GM23248 (cell line): Measurements from ENCODE around the gene ABCC3. TPM values are rescaled to one million over a fixed set of nuclear protein-coding genes. Genes with fewer than 3 reads are reported as not detected.

Experiments used
- DNase-seq: peaks from one replicate; pipeline ENCODE4 v3.0.0-alpha.2; 2015
- H2AFZ ChIP-seq: fragments of 200-600 bp; sonication (generic); 2 replicates; pipeline ENCODE4 v1.6.1; 2016; ENCODE audit warnings: antibody characterized with exemption
- H3F3A ChIP-seq: fragments of 200-600 bp; sonication (generic); 2 replicates; pipeline ENCODE4 v1.6.1; 2016; ENCODE audit warnings: mild to moderate bottlenecking, antibody characterized with exemption, mixed run types; ENCODE audit not compliant: insufficient read depth
- H3K27ac ChIP-seq: fragments of 200-600 bp; sonication (generic); 2 replicates; pipeline ENCODE4 v1.5.1; 2016; ENCODE audit warnings: mild to moderate bottlenecking
- H3K27me3 ChIP-seq: fragments of 200-600 bp; sonication (generic); replicated peaks from 2 replicates; pipeline ENCODE4 v1.6.1; 2016; ENCODE audit warnings: mild to moderate bottlenecking; ENCODE audit not compliant: insufficient read depth
- H3K36me3 ChIP-seq: fragments of 200-600 bp; sonication (generic); 2 replicates; pipeline ENCODE4 v1.6.1; 2016; ENCODE audit warnings: low read depth, mild to moderate bottlenecking
- H3K4me1 ChIP-seq: fragments of 200-600 bp; sonication (generic); 2 replicates; pipeline ENCODE4 v1.6.1; 2016; ENCODE audit warnings: mild to moderate bottlenecking; ENCODE audit not compliant: insufficient read depth
- H3K4me2 ChIP-seq: fragments of 200-600 bp; sonication (generic); one replicate; pipeline ENCODE4 v1.6.1; 2016; ENCODE audit warnings: mild to moderate bottlenecking; ENCODE audit not compliant: unreplicated experiment
- H3K4me3 ChIP-seq: fragments of 200-600 bp; sonication (generic); 2 replicates; pipeline ENCODE4 v1.5.1; 2016; ENCODE audit warnings: mild to moderate bottlenecking
- H3K79me2 ChIP-seq: fragments of 200-600 bp; sonication (generic); 2 replicates; pipeline ENCODE4 v1.6.1; 2016; ENCODE audit warnings: mild to moderate bottlenecking; ENCODE audit not compliant: insufficient read depth
- H3K9ac ChIP-seq: fragments of 200-600 bp; sonication (generic); 2 replicates; pipeline ENCODE4 v1.6.1; 2016; ENCODE audit warnings: mild to moderate bottlenecking
- H3K9me2 ChIP-seq: fragments of 200-600 bp; sonication (generic); 2 replicates; pipeline ENCODE4 v1.6.1; 2016; ENCODE audit warnings: mixed run types, mild to moderate bottlenecking, moderate library complexity; ENCODE audit not compliant: insufficient read depth
- H3K9me3 ChIP-seq: fragments of 200-600 bp; sonication (generic); one replicate; pipeline ENCODE4 v1.6.1; 2017; ENCODE audit warnings: low read depth
- H4K20me1 ChIP-seq: fragments of 200-600 bp; sonication (generic); 2 replicates; pipeline ENCODE4 v1.6.0; 2016; ENCODE audit not compliant: insufficient read depth
- EZH2 ChIP-seq: fragments of 200-600 bp; sonication (generic); IDR thresholded peaks from 2 replicates; pipeline ENCODE4 v1.6.1; 2018; ENCODE audit warnings: antibody characterized with exemption, mild to moderate bottlenecking; ENCODE audit not compliant: insufficient read depth, poor library complexity, severe bottlenecking
- EZH2phosphoT487 ChIP-seq: fragments of 200-600 bp; sonication (generic); IDR thresholded peaks from 2 replicates; pipeline ENCODE4 v1.6.1; 2018; ENCODE audit warnings: antibody characterized with exemption, moderate library complexity, mild to moderate bottlenecking, low read depth; ENCODE audit not compliant: insufficient read depth
- WGBS, 2 experiments: methylation state at CpG; one replicate each; pipeline ENCODE4 v1.1.6; 2015 to 2017; ENCODE audit warnings: low lambda C conversion rate in 2 of 2, low coverage in 1 of 2; ENCODE audit errors: missing lambda C conversion rate in 2 of 2; 5-methylcytosine and 5-hydroxymethylcytosine counted together
- in situ Hi-C: fragments of 300-500 bp; cut with MboI; formaldehyde crosslinking; loops from 2 replicates; pipeline ENCODE4 v1.15.0; 2020
- polyA plus RNA-seq: library from polyadenylated mRNA; unstranded; fragments of >200 nt; fragmentation: Nextera tagmentation; extraction: Ambion mirVana; gene quantifications from 2 replicates; pipeline ENCODE4 v1.2.1, GENCODE V29; 2016
- total RNA-seq: library from RNA; depleted of rRNA; stranded (reverse); fragments of >200 nt; shearing (Covaris generic); gene quantifications from 2 replicates; pipeline ENCODE4 v1.2.3, GENCODE V29; 2014

Gene ABCC3
- total and polyA plus RNA-seq, 2 experiments from 2014 or later, result 32.0 to 38.5 TPM

DNA sequence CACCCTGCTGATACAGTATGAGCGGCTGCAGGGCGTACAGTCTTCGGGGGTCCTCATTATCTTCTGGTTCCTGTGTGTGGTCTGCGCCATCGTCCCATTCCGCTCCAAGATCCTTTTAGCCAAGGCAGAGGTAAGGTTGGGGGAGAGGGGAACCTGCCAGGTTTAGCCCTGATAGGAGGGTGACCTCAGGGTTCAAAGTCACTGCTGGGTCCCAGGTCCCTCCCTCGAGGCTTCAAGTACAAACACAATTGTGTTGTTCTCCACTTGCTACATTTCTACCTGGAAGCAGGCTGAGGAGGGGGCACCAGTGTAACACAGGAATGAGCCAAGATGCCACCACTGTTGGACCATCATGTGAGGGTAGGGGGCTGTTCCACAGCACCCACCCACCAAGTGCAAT lies 22.4 kb downstream of the ABCC3 start:
- no peak overlapping the region for H3K27ac ChIP-seq
- DNase-seq, result no peak
- 92 to 96% methylated on average over 7 of the region's 7 CpGs for WGBS, 2 experiments
- no peaks in the 10 kb centered on the region for H4K20me1 ChIP-seq
- H3K9me3 ChIP-seq, result no peaks in the 10 kb centered on the region
- no peak overlapping the region for H3K4me3 ChIP-seq
- peaks cover 28% of the 10 kb centered on the region for H3K4me1 ChIP-seq
- H2AFZ ChIP-seq, result no peak overlapping the region
- no peaks in the 10 kb centered on the region for H3K79me2 ChIP-seq
- no peaks in the 10 kb centered on the region for H3K27me3 ChIP-seq
- H3K9ac ChIP-seq, result no peak overlapping the region
- H3K4me2 ChIP-seq, result no peak overlapping the region
- in situ Hi-C loops, result no loop called here
- H3K9me2 ChIP-seq, result no peaks in the 10 kb centered on the region
- TF ChIP-seq EZH2 (no peak), EZH2phosphoT487 (no peak)
- no peaks in the 10 kb centered on the region for H3K36me3 ChIP-seq
- peaks cover 21% of the 10 kb centered on the region for H3F3A ChIP-seq

DNA sequence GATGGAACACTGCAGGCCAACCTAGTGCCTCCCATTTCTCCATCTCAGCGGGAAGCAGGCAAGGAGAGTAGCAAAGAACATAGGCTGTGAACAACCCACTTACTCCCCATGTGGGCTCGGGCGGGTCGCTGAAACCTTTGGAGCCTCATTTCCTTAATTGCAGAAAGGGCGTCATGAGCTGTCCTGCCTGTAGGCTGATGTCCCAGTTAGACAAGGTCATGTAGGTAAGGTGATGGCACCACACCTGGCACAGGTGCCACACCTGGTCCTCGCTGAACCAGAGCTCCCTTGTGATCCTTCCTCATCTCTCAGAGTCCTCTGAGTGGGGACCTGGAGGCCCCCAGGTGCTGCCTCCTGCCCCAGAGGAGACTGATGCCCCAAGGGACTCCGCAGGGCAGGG lies 22.9 kb downstream of the ABCC3 start:
- WGBS, 2 experiments, result 92 to 96% methylated on average over 7 of the region's 7 CpGs
- Histone ChIP-seq H3K9me3 (no peaks in the 10 kb centered on the region), H3K27me3 (no peaks in the 10 kb centered on the region), H3K9ac (no peak overlapping the region), H3K4me2 (no peak overlapping the region), H2AFZ (no peak overlapping the region), H4K20me1 (no peaks in the 10 kb centered on the region), H3K4me3 (no peak overlapping the region), H3K9me2 (no peaks in the 10 kb centered on the region), H3K4me1 (peaks cover 32% of the 10 kb centered on the region), H3K27ac (no peak overlapping the region), H3K36me3 (no peaks in the 10 kb centered on the region), H3F3A (peaks cover 21% of the 10 kb centered on the region), H3K79me2 (no peaks in the 10 kb centered on the region)
- in situ Hi-C loops, result no loop called here
- TF ChIP-seq EZH2phosphoT487, result no peak
- no peak for TF ChIP-seq EZH2
- DNase-seq, result no peak

DNA sequence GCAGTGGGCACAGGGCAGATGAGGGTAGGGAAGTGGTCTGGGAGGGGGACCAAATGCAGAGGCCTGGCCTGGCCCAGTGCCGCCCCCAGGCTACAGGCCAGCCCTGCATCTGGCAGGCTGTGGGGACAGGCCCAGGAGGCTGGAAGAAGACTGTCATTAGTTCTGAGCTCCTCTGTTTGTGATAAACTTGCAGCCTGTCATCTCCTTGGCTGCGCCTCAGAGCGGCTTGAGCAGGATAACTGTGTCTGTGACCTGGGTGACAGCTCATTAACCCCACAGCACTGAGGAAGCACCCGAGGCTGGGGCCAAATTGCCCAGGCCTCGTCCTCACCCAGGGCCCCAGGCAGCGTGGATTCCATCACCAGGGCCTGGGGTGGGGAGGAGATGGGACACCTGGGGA lies 23.9 kb downstream of the ABCC3 start:
- no peaks in the 10 kb centered on the region for H3K9me2 ChIP-seq
- peaks cover 21% of the 10 kb centered on the region for H3F3A ChIP-seq
- peaks cover 32% of the 10 kb centered on the region for H3K4me1 ChIP-seq
- no peak overlapping the region for H2AFZ ChIP-seq
- no peaks in the 10 kb centered on the region for H3K79me2 ChIP-seq
- DNase-seq, result no peak
- TF ChIP-seq EZH2phosphoT487 (no peak), EZH2 (no peak)
- no peaks in the 10 kb centered on the region for H3K9me3 ChIP-seq
- WGBS, 2 experiments, result 46 to 58% methylated on average over 6 of the region's 6 CpGs
- no peaks in the 10 kb centered on the region for H4K20me1 ChIP-seq
- H3K27ac ChIP-seq, result no peak overlapping the region
- H3K4me2 ChIP-seq, result no peak overlapping the region
- H3K4me3 ChIP-seq, result no peak overlapping the region
- no peak overlapping the region for H3K9ac ChIP-seq
- no peaks in the 10 kb centered on the region for H3K36me3 ChIP-seq
- in situ Hi-C loops, result no loop called here
- H3K27me3 ChIP-seq, result no peaks in the 10 kb centered on the region

DNA sequence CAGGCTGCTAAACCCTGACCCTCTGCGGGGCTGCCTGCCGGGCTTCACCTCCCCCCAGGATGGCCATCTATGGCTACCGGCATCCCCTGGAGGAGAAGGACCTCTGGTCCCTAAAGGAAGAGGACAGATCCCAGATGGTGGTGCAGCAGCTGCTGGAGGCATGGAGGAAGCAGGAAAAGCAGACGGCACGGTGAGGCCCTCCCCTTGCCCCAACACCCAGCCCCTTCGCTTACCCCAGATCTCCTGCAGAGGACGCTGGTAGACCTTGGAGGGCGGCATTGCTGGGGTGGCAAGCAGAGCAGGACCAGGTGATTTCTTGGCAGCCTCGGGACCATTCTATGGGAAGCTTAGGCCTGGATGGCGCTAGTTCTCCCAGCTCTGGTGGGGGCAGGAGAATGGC lies 24.5 kb downstream of the ABCC3 start:
- Histone ChIP-seq H2AFZ (no peak overlapping the region), H3K27me3 (no peaks in the 10 kb centered on the region), H3K79me2 (no peaks in the 10 kb centered on the region), H3K9me3 (no peaks in the 10 kb centered on the region), H3K36me3 (no peaks in the 10 kb centered on the region), H3K27ac (no peak overlapping the region), H3K9ac (no peak overlapping the region), H3K4me2 (no peak overlapping the region), H3K4me3 (no peak overlapping the region), H3K9me2 (no peaks in the 10 kb centered on the region), H3F3A (peaks cover 21% of the 10 kb centered on the region), H4K20me1 (no peaks in the 10 kb centered on the region), H3K4me1 (peaks cover 32% of the 10 kb centered on the region)
- in situ Hi-C loops, result no loop called here
- TF ChIP-seq EZH2 (no peak), EZH2phosphoT487 (no peak)
- DNase-seq, result no peak
- 81 to 82% methylated on average over 10 of the region's 10 CpGs for WGBS, 2 experiments
